GM21367 (cell line): ENCODE results near the gene YIF1A.
"Not testable (repeated sequence)": the region's sequence is repeated elsewhere in the genome, so short reads cannot be mapped to it uniquely, and the experiment has no call there.

Experiments used
- ATAC-seq: cut with Tn5 transposase; IDR thresholded peaks from one replicate; pipeline ENCODE4 v1.9.1; 2021; ENCODE audit not compliant: unreplicated experiment

YIF1A gene

DNA sequence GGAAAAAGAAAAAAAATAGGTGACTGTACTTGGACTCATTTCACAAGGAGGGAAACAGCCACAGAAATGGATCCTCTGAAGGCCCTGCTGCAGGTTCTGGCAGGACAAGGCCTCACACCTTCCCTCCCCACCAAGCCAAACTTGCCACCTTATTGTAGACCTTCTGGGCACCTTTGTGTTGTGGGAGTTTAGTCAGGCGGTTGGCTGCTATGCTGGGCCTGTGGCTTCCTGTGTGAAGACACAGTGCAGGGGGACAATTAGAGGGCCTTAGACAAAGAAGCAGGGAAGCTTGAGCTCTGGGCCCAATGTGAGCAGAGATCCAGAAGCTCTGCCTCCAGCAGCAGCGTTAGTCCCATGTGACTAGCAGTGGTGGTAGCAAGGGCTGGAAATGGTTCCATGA lies 16.3 kb downstream of the YIF1A start:
- ATAC-seq: no peak

DNA sequence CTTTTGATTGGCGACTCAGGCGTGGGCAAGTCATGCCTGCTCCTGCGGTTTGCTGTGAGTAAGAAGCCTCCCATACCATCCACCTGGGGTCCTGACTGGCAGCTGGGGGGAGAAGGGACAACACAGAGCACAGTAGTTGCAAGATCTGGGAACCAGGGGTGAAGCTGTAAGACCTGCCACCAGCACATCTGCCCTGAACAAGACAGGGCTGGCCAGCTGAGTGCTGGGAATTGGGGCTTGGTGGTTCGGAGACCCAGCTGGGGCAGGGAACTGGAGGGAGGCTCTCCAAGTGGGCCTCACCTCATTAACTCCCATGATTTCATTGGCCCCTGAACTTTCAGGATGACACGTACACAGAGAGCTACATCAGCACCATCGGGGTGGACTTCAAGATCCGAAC lies 17.1 kb downstream of the YIF1A start:
- ATAC-seq: no peak

DNA sequence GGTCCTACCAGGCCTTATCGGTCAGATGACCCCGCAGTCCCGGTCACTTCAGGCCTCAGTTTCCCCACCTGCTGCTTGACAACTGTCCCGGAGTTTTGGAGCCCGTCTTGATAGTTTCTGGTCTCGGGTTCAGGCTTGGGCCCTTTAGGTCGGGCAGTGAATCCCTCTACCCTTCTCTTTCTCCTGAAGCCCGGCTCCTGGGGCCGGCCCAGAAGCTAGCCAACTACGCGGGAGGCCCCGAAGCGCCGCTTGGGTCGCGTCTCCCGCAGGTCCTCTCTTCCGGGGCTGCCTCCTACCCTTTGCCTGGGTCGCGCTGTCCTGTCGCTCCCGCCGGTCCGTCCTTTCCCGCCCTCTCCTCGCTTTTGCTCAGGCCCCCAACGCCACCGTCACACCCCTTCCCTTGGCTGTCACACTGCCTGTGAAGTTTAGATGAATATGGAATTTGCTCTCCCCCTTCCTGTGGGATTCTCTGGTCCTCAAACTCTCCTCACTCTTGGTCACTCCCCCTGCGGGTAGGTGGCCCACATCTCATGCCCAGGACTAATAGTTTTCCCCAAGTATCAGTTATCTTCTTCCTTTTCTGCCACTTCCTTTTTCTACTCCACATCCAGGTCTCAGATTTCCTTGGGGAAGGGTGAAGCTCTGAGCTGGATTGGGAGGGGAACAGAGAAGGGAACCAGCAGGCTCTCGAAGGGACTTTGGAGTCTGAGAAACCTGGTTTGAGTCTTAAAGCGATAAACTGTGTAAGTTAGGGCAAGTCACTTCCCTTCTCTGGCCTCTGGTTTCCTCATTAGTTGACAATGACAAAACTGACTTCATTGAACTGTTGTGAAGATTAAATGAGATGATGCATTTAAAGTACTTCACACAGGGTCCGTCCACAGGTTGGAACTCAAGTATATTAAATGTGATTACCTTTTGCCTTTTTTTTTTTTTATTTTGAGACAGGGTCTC lies 19.7 kb downstream of the YIF1A start:
- no peak for ATAC-seq

DNA sequence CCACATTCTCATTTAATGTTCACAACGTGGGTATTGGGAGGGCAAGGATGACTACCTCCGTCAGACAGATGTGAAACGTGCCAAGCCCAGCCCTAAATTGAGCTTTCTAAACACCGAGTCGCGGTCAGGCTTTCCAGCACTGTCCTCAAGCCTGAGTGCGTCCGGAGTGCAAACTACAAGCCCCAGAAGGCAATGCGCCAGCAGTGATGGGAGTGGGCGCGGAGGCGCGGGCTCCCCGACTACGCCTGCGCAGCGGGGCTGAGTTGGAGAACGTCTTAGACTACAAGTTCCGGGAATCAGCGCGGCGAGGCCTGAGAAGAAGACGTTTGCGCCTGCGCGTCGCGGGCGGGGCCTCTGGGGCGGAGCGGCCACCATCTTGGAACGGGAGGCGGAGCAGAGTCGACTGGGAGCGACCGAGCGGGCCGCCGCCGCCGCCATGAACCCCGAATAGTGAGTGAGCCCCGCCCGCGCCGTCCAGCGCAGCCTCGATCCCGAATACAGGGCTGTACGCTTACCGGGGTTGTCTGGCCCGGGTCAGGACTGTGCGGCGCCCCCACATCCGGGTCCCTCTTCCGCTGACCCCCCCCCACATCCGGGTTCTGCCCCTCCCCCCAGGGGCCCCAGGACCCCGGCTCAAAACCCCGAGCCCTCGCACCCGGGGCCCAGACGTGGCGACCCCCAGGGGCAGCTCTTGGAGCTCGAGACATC lies 20.5 kb downstream of the YIF1A start, which contains the start of gene RAB1B:
RAB1B (plus strand) TSS at position 396 of the 708 bp plus-strand sequence; CDS start at position 437, 41 bp downstream.
- peak; percentile 69 for ATAC-seq

DNA sequence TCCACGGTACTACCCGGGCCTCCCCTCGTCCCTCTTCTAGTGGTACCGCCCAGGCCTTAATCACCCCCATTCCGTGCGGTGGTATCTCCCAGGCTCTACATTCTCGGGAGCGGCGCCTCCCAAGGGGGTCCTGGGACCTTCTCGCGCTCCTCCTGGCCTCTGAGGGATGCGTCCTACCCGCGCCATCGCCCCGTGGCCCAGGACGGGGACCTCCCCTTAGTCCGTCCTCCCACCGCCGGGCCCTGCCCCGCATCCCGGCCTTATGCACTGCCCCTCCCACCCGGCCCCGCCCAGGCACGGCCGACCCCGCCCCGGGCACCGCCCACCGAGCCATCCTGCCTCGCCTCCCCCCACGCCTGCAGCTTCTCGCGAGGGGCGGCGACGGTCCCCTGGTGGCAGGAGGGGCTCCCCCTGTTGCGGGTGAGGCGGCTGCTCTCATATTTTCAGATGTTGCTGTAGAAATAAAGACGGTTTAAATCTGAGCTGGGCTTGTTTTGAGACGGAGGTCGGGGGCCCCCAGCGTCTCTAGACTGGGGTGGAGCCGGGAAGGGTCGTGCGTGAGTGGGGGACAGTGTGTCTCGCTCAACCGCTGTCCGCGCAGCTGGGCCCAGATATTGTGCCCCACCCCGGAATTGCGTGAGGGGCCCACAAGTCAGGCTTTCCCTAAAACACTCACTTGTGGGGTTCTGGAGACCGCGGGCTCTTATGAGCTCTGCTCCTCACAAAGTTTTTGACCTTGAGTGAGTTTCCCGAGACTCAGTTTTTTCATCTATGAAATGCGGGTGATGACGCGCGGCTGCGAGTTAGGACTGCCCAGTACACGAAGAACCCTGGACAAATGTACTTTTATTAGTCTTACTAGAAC lies 21.3 kb downstream of the YIF1A start:
- ATAC-seq: peak; percentile 35

DNA sequence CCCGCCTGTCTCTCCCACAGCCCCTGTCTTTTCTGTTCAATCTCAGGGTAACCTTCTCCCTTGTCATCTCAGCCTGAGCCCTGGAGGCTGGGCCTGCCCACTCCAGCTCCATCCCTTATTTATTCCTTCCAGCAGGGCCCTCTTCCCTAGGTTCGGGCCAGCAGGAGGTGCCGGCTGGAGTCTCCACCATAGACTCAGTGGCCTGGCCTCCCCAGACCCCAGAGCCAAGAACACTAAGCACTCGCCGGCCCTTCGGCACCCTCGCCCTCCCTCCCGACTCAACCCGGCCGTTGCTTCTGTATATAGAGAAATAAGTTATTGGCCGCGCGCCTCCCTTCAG lies 21.9 kb downstream of the YIF1A start:
- no peak for ATAC-seq

DNA sequence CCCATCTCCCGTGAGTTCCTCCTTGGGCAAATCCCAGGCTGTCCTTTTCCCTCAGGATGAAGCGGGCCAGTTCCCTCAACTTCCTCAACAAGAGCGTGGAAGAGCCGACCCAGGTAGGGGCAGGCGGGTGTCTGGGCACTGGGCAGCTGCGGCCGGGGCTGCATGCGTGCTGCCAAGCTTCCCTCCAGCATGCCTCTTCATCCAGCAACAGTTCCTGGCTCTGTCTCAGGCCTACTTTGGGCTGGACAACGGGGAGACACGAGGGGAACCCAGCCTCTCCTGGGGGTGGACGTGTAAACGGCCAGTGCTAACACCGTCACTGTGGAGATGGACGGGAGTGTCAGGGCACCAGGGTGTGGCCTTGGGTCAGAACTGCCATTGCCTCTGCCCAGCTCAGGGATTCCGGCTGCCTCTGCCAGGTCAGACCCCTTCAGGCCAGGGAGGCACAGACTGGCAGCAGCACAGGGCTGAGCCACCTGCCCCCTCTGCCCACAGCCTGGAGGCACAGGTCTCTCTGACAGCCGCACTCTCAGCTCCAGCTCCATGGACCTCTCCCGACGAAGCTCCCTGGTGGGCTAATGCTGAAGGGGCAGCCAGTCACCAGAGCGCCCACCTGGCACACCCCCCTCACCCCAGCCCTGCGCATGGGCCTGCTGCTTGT lies 22.4 kb downstream of the YIF1A start:
- ATAC-seq: no peak

DNA sequence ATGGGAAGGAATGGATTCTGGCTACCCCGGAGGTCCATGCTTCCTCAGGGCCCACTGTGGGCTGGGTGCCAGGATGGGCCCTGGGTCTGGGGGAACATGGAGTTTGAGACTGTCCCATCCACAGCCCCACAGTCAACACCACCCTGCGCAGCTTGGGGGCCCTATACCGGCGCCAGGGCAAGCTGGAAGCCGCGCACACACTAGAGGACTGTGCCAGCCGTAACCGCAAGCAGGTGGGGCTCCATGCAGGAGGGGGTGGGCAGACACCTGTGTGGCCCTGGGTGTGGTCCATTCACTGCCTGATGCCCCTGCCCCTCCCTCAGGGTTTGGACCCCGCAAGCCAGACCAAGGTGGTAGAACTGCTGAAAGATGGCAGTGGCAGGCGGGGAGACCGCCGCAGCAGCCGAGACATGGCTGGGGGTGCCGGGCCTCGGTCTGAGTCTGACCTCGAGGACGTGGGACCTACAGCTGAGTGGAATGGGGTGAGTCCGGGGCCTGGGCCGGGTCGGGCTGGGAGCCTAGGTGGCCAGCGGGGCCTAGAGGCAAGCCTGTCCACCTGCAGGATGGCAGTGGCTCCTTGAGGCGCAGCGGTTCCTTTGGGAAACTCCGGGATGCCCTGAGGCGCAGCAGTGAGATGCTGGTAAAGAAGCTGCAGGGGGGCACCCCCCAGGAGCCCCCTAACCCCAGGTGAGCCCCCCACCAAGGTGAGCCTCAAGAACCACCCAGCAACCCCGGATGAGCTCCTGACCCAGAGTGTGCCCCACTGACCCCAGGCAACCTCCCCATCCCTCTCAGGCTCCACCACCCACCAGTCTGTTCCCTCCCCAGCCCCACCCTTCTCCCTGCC lies 23.2 kb downstream of the YIF1A start:
- no peak for ATAC-seq

DNA sequence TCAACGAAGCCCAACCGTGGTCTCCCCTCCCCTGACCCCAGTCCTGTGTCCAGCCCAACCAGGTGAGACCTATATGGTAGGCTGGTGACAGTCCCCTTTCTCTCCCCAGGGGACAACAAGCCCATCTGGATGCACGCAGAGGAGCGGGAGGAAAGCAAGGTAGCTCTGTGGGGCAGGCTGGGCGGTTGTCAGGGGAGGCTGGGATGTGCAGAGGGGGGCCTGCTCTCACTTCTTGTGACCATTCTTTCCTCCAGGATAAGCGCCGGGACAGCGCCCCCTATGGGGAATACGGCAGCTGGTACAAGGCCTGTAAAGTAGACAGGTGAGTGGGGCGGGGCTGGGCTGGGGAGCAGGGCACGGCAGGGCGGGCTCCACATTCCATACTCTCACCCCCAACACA lies 24.0 kb downstream of the YIF1A start:
- ATAC-seq: no peak

DNA sequence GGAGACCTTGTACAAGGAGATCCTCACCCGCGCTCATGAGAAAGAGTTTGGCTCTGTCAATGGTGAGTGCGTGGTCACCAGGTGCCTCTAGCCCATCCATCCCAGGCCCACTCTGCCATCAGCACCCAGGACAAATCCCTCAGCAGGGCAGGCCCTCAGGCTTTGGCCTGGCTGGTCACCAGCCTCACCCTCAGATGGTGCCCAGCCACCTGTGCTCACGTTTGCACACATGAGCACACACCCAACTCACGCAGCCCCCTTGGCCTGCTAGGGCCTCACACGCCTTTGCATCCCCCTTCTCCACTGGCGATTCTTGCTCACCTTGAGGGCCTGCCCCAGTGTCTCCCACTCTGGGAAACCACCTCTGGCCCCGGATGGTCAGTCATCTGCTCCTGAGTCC lies 24.6 kb downstream of the YIF1A start:
- no peak for ATAC-seq

DNA sequence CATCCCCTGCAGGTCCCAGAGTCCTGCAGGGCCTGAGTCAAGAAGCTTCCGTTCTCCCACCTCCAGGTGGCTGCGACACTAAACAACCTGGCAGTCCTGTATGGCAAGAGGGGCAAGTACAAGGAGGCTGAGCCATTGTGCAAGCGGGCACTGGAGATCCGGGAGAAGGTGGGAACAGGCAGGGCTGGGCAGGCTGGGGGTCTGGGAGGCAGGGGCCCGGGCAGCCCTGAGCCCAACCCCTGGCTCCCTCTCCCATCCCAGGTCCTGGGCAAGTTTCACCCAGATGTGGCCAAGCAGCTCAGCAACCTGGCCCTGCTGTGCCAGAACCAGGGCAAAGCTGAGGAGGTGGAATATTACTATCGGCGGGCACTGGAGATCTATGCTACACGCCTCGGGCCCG lies 25.2 kb downstream of the YIF1A start:
- no peak for ATAC-seq

DNA sequence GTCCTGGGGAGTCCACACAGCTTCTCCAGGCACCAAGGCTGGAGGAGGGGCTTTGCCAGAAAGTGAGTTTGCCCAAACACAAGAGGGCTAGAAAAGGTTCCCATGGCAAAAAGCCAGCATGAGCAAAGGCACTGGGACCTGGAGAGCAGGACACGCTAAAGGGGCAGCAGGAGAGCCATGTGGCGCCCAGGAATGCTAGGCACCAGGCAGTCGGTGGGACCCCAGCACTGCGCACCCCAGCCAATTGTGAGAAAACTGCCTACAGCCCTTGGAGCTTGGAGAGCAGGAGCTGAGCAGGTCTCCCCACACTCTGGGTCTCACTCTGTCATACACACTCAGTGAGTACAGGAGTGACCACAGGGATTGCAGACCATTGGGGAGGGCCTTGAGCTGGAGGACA lies 25.7 kb downstream of the YIF1A start:
- ATAC-seq: no peak

DNA sequence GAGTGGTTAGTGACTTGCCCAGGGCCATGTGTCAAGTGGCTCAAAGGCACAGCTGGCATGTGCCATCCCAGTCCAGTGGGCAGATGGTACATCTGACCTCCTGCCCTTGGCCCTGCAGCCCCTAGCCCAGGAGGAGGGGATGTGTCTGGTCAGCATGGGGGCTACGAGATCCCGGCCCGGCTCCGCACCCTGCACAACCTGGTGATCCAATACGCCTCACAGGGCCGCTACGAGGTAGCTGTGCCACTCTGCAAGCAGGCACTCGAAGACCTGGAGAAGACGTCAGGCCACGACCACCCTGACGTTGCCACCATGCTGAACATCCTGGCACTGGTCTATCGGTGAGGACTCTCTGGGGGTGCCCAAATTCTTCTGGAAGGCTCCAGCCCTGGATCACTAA lies 26.2 kb downstream of the YIF1A start:
- ATAC-seq: no peak

DNA sequence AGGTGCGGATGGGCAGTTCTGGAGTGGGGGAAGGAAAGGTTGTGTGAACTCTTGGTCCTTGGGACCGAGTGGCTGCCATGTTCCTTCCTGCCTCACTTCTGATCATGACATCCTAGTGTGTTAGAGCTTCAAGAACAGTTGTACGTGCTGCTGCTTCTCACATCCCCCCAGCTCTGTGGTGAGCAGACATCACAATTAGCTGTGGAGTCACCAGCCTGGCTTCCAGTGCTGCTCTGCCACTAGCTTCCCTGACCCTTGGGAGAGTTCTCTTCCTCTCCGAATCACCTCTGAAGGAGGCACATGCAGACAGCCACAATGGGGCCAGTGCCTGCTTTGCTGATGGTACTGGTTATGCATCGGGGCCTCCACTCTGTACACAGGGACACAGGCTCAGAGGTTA lies 26.8 kb downstream of the YIF1A start:
- no peak for ATAC-seq

DNA sequence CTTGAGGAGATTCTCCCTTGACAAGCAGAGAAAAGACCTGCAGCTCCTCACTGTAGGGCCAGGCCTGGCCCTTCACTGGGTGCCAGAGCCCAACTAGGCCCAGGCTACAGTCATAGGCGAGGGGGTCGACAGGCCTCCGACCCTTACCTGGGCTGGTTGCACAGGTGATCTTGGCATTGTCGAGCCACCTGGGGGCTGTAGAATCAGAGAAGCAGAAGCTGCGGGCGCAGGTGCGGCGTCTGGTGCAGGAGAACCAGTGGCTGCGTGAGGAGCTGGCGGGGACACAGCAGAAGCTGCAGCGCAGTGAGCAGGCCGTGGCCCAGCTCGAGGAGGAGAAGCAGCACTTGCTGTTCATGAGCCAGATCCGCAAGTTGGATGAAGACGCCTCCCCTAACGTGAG lies 27.4 kb downstream of the YIF1A start:
- no peak for ATAC-seq

DNA sequence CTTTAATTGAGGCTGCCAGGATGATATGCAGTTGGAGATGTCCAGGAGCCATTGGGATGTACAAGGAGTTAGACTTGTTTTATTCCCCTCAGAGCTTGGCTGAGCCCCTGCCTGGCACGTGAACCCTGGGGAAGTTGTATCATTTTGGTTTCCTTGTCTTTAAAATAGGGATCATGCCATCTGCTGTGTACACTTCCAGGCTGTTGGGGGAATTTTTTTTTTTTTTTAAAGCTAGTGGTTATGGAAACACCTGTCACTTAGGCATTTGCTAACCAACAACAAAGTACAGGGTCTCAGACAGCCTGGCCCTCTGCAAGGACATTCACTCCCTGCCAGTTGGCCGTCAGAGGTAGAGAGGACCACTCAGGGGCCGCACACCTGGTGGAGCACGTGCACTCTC lies 29.0 kb downstream of the YIF1A start:
- ATAC-seq: no peak

DNA sequence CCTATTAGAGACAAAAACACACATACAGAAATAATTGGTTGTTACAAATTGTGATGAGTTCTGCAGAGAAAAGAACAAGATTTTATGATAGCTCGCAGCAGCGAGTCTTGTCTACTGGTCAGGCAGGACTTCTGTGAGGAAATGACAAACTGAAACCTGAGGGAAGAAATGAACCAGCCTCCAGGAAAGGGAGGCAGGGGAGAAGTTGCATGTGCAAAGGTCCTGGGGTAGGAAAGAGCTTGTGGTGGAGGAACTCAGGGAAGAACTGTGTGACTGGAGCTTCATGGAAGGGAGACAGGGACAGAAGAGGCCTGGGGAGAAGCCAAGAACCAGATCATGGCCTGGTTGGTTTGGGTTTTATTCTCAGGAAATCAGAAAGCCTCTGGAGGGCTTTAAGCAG lies 29.7 kb downstream of the YIF1A start:
- no peak for ATAC-seq

DNA sequence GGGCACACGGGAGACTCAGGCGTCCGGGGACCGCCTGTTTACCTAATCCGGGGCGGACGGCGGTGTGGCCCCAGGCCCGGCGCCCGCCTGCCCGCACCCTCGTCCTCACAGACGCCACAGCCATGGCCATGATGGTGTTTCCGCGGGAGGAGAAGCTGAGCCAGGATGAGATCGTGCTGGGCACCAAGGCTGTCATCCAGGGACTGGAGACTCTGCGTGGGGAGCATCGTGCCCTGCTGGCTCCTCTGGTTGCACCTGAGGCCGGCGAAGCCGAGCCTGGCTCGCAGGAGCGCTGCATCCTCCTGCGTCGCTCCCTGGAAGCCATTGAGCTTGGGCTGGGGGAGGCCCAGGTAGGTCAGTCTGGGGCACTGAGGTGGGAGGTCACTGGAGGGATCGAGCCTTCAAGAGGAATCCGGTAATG lies 30.5 kb downstream of the YIF1A start:
- ATAC-seq: no peak

DNA sequence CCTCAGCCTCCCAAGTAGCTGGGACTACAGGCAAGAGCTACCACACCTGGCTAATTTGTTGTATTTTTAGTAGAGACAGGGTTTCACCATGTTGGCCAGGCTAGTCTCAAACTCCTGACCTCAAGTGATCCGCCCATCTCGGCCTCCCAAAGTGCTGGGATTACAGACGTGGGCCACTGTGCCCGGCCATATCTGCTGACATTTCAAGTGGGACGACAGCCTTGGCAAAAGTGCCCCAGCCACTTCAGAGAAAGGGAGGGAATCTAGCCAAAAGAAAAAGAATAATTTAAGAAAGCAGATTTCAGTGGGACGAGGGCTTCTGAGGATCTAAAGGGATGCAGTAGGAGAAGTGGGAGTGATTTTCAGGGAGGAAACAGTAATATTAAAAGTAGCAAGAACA lies 35.9 kb downstream of the YIF1A start:
- not testable (repeated sequence) for ATAC-seq

DNA sequence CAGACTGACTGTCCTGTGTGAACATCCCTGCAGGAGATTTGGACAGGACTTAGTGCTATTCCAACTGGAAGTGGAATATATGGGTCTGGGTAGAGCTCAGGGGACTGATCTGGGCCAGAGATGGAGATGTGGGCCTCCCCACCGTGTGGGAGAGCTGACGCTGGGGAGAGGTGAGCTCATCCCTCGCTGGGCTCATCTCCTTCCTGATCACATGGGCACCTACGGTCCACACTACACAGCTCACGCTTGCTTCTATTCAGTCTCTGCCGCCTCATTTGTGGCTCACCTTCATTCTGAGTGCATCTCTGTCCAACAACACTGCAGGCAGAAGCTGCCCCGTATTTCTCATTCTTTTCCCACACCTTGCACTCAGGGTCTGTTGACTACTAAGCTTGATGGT lies 37.1 kb downstream of the YIF1A start:
- no peak for ATAC-seq
